Activated CD8-positive, alpha-beta memory T cell treated with anti-CD3 and anti-CD28 coated beads for 36 hours (primary cell): ENCODE results near the gene AUTS2. TPM values are rescaled to one million over a fixed set of nuclear protein-coding genes. Genes with fewer than 3 reads are reported as not detected.

Experiments
- CTCF ChIA-PET: fragments of 350-600 bp; sonication (Branson Sonifier 250); formaldehyde crosslinking; loops from one replicate; lab custom pipeline; 2021; ENCODE audit warnings: antibody characterized with exemption; lab: Charles Lee
- POLR2A ChIA-PET: fragments of 350-600 bp; sonication (Branson Sonifier 250); formaldehyde crosslinking; loops from one replicate; lab custom pipeline; 2021; ENCODE audit warnings: antibody characterized with exemption; lab: Charles Lee
- total RNA-seq, 2 experiments: library from RNA; stranded (reverse); gene quantifications; one replicate each; pipeline ENCODE4 v1.2.3, GENCODE V29; 2021

AUTS2 gene
- total RNA-seq, 2 experiments from 2014 or later, result 3.4 to 3.5 TPM

GRCh38 chr7:69739931-69740431 lies 141.7 kb downstream of the AUTS2 start:
- ChIA-PET CTCF (interaction anchor here (1.4 kb wide), 1 partner anchor 9 kb away, joined by 3 read pairs; no protein-coding TSS in a partner anchor), POLR2A (no interaction called here)

GRCh38 chr7:69742237-69742636 lies 144.0 kb downstream of the AUTS2 start:
- CTCF ChIA-PET, result no interaction called here
- POLR2A ChIA-PET, result no interaction called here

- POLR2A ChIA-PET, result no interaction called here
- CTCF ChIA-PET, result no interaction called here
Measured at GRCh38 chr7:69743436-69743835, 145.2 kb downstream of the AUTS2 start.

- POLR2A ChIA-PET, result no interaction called here
Measured at GRCh38 chr7:69744026-69744425, 145.8 kb downstream of the AUTS2 start.

GRCh38 chr7:69746383-69746782 lies 148.1 kb downstream of the AUTS2 start:
- ChIA-PET POLR2A (no interaction called here), CTCF (no interaction called here)

More at GRCh38 chr7:69744026-69744425, 145.8 kb downstream of the AUTS2 start:
- CTCF ChIA-PET, result no interaction called here

GRCh38 chr7:69747144-69747543 lies 148.9 kb downstream of the AUTS2 start:
- ChIA-PET CTCF (no interaction called here), POLR2A (no interaction called here)

GRCh38 chr7:69748530-69748929 lies 150.3 kb downstream of the AUTS2 start:
- CTCF ChIA-PET, result interaction anchor here (0.6 kb wide), 1 partner anchor 369 kb away, joined by 3 read pairs; no protein-coding TSS in a partner anchor
- POLR2A ChIA-PET, result no interaction called here

- ChIA-PET CTCF (no interaction called here), POLR2A (no interaction called here)
Measured at GRCh38 chr7:69749372-69749979, 151.2 kb downstream of the AUTS2 start.

GRCh38 chr7:69749994-69750393 lies 151.7 kb downstream of the AUTS2 start:
- ChIA-PET POLR2A (no interaction called here), CTCF (no interaction called here)

- CTCF ChIA-PET, result no interaction called here
Measured at GRCh38 chr7:69751026-69751425, 152.8 kb downstream of the AUTS2 start.

GRCh38 chr7:69753981-69754380 lies 155.7 kb downstream of the AUTS2 start:
- ChIA-PET POLR2A (no interaction called here), CTCF (no interaction called here)

More at GRCh38 chr7:69751026-69751425, 152.8 kb downstream of the AUTS2 start:
- POLR2A ChIA-PET, result no interaction called here

- POLR2A ChIA-PET, result no interaction called here
- CTCF ChIA-PET, result no interaction called here
Measured at GRCh38 chr7:69754476-69754875, 156.2 kb downstream of the AUTS2 start.

GRCh38 chr7:69756235-69756634 lies 158.0 kb downstream of the AUTS2 start:
- ChIA-PET CTCF (no interaction called here), POLR2A (no interaction called here)

GRCh38 chr7:69757528-69757927 lies 159.3 kb downstream of the AUTS2 start:
- CTCF ChIA-PET, result interaction anchor here (0.5 to 0.6 kb wide), 2 partner anchors 971 to 1427 kb away, joined by 3 to 4 read pairs; no protein-coding TSS in a partner anchor
- POLR2A ChIA-PET, result no interaction called here

GRCh38 chr7:69757981-69758430 lies 159.7 kb downstream of the AUTS2 start:
- POLR2A ChIA-PET, result no interaction called here
- CTCF ChIA-PET, result interaction anchor here (0.5 to 0.6 kb wide), 2 partner anchors 971 to 1427 kb away, joined by 3 to 4 read pairs; no protein-coding TSS in a partner anchor

- POLR2A ChIA-PET, result interaction anchor here (0.6 kb wide), 1 partner anchor 750 kb away, joined by 3 read pairs; no protein-coding TSS in a partner anchor
- CTCF ChIA-PET, result no interaction called here
Measured at GRCh38 chr7:69759373-69759772, 161.1 kb downstream of the AUTS2 start.

GRCh38 chr7:69761290-69761922 lies 163.1 kb downstream of the AUTS2 start:
- ChIA-PET POLR2A (no interaction called here), CTCF (no interaction called here)

GRCh38 chr7:69762821-69763352 lies 164.6 kb downstream of the AUTS2 start:
- CTCF ChIA-PET, result no interaction called here
- POLR2A ChIA-PET, result no interaction called here

- ChIA-PET CTCF (no interaction called here), POLR2A (no interaction called here)
Measured at GRCh38 chr7:69763513-69763912, 165.2 kb downstream of the AUTS2 start.

GRCh38 chr7:69764147-69764546 lies 165.9 kb downstream of the AUTS2 start:
- CTCF ChIA-PET, result no interaction called here
- POLR2A ChIA-PET, result no interaction called here
